A549 (cell line): Measurements from ENCODE around the gene IRGQ.

Experiments used
- BHLHE40 ChIP-seq: IDR thresholded peaks from 2 replicates; pipeline ENCODE4 v1.6.1; 2012; ENCODE audit warnings: low read depth, low read length, inconsistent platforms
- CBX8 ChIP-seq: fragments of 200-600 bp; sonication (generic); IDR thresholded peaks from 2 replicates; pipeline ENCODE4 v1.6.1; 2016
- EP300 ChIP-seq, 2 experiments: fragments of >200 bp; sonication (Bioruptor Twin); formaldehyde crosslinking; IDR thresholded peaks; 2 replicates in 1 of 2; 3 replicates in 1 of 2; pipeline ENCODE4 v1.6.1; 2016 to 2017
- KDM5A ChIP-seq: fragments of 200-600 bp; sonication (generic); IDR thresholded peaks from 2 replicates; pipeline ENCODE4 v1.6.1; 2016; ENCODE audit warnings: antibody characterized with exemption, mild to moderate bottlenecking
- MAX ChIP-seq: IDR thresholded peaks from 2 replicates; pipeline ENCODE4 v1.6.1; 2012
- POLR2A ChIP-seq: IDR thresholded peaks from 2 replicates; pipeline ENCODE4 v1.6.1; 2012; ENCODE audit warnings: mild to moderate bottlenecking, low read length
- TFCP2L1 ChIP-seq: fragments of 250-450 bp; sonication (Bioruptor Pico); IDR thresholded peaks from 2 replicates; pipeline ENCODE4 v1.5.0; 2021; ENCODE audit warnings: mild to moderate bottlenecking
- TF ChIP-seq, protein P1 (sequence below): fragments of >200 bp; sonication (Bioruptor Twin); formaldehyde crosslinking; IDR thresholded peaks from 3 replicates; pipeline ENCODE4 v1.5.1; 2016
- TF ChIP-seq, protein P2 (sequence below): fragments of 250-450 bp; sonication (Bioruptor Pico); IDR thresholded peaks from 2 replicates; pipeline ENCODE4 v1.5.0; 2021; ENCODE audit warnings: mild to moderate bottlenecking, moderate library complexity, borderline replicate concordance

- TF ChIP-seq, protein P1, sequence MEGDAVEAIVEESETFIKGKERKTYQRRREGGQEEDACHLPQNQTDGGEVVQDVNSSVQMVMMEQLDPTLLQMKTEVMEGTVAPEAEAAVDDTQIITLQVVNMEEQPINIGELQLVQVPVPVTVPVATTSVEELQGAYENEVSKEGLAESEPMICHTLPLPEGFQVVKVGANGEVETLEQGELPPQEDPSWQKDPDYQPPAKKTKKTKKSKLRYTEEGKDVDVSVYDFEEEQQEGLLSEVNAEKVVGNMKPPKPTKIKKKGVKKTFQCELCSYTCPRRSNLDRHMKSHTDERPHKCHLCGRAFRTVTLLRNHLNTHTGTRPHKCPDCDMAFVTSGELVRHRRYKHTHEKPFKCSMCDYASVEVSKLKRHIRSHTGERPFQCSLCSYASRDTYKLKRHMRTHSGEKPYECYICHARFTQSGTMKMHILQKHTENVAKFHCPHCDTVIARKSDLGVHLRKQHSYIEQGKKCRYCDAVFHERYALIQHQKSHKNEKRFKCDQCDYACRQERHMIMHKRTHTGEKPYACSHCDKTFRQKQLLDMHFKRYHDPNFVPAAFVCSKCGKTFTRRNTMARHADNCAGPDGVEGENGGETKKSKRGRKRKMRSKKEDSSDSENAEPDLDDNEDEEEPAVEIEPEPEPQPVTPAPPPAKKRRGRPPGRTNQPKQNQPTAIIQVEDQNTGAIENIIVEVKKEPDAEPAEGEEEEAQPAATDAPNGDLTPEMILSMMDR, result no peak
- TF ChIP-seq POLR2A (no peak), MAX (no peak), KDM5A (no peak), BHLHE40 (no peak), TFCP2L1 (CRISPR knock-in tag) (no peak), CBX8 (no peak), EP300 (IDR thresholded peaks at IDR 0.05) (no peak)
- TF ChIP-seq, protein P2, sequence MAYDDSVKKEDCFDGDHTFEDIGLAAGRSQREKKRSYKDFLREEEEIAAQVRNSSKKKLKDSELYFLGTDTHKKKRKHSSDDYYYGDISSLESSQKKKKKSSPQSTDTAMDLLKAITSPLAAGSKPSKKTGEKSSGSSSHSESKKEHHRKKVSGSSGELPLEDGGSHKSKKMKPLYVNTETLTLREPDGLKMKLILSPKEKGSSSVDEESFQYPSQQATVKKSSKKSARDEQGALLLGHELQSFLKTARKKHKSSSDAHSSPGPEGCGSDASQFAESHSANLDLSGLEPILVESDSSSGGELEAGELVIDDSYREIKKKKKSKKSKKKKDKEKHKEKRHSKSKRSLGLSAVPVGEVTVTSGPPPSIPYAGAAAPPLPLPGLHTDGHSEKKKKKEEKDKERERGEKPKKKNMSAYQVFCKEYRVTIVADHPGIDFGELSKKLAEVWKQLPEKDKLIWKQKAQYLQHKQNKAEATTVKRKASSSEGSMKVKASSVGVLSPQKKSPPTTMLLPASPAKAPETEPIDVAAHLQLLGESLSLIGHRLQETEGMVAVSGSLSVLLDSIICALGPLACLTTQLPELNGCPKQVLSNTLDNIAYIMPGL (CRISPR knock-in tag), result no peak
Measured at GRCh38 chr19:43538922-43539321, 57.0 kb downstream of the IRGQ start.
